ENCODE measurements around the gene S100A11.
A peak's percentile ranks its signal among the peaks of the same experiment; 100 is the strongest.
"Not testable (repeated sequence)": the region's sequence is repeated elsewhere in the genome, so short reads cannot be mapped to it uniquely, and the experiment has no call there.

S100A11 gene

DNA sequence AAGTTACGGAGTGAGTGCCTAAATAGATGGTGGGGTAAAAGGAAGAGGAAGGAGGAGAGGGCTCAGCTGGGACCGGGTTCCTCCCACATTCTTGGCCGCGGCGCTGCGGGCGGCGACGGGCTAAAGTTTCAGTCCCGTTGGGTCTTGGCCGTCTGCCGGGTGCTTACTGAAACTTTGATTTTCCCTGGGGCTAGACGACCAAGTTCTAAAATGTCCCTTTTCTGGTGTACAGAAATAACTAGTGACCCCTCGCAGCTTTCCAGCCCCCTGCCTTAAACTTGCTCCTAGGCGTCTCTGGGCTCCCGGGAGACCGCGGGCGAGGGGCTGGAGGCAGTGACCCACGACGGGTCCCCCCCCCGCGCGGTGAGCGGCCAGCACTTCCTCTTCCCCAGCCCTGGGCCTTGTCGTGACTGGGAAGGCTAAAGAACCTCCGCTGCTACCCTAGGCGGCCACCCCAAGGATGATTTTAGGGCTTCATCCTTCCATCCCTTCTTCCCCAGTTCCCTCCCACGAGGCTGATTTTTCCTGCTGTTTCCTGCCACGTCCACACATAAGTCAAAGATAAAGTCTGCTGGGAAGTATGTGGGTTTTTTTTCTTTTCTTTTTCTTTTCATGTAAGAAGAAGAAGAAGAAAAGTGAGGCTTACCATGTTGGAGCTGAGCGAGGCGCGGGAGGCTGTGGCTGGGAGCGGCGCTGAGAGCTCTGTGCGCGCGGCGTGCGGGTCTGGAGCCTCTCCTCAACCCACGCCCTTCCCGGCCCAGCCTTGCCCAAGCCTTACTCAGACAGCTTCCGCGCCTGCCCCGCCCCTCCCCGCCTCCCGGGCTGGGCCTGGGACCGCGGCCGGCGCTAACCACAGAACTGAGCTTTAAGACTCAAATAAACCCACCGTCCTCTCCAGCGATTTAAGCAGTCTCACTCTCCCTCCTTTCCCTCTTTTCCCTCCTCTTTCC, at the start of gene S100A11:
S100A11 (minus strand) TSS at position 738 of the 950 bp plus-strand sequence; CDS start at position 649, 89 bp downstream.
- no peak for DNase-seq (ENCODE audit: low read depth, low spot score)

DNA sequence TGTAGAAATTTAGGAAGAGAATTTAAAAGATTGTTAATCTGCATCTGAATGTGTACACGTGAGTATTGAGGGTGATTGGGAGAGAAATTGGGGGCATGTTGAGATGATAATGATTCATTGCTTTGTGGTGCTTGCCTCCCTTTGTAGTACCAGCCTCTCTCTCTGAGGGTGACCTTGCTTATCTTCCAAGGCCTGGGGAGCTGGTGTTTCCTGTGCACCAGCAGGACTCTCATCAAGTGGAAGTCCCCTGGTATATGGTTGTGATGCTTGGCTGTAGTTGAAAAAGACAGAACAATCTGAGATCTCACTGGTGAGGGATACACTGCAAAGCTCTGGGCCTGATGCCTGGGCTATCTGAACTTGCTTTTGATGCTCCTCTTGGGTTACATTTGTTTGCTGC, 48.0 kb upstream of the S100A11 start:
- no peak for DNase-seq (ENCODE audit: low read depth, low spot score)

DNA sequence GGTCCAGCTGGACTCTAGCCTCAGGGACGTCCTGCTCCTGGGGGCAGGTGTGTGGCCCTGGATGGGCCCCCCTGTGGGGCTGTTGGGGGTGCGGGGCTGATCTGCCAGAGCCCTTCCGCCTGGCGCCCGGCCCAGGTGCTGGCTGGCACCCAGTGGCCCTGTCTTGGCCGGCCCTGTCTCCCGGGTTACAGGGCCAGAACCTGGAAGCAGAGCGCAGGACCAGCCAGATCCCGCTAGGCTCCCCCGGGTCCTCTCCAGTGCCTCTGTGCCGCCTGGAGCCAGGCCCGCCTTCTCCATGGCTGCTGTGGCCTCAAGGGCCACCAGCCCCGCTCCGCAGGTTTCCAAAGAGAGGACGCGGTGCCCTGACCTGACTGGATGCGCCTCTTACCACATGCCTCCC, 44.2 kb upstream of the S100A11 start:
- DNase-seq (ENCODE audit: low read depth, low spot score) = not testable (repeated sequence)

DNA sequence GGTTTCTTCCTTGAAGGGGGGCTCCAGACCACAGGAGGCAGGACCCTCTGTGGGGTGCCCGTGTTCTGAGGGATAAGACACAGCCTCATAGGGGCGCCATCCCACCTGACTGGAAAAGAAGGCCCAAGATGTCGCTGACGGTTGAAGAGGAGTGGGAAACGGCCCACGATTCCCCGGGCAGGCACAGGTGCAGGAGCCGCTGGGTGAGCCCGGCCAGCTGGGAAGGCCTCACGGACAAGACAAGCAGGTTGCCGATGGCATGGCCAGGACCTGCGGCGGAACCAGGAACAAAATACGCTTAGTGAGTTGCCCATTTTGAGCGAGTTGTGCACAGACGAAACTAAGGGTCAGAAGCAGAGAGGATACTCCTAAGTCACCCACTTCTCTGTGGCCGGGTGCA, 43.7 kb upstream of the S100A11 start:
- not testable (repeated sequence) for DNase-seq (ENCODE audit: low read depth, low spot score)

DNA sequence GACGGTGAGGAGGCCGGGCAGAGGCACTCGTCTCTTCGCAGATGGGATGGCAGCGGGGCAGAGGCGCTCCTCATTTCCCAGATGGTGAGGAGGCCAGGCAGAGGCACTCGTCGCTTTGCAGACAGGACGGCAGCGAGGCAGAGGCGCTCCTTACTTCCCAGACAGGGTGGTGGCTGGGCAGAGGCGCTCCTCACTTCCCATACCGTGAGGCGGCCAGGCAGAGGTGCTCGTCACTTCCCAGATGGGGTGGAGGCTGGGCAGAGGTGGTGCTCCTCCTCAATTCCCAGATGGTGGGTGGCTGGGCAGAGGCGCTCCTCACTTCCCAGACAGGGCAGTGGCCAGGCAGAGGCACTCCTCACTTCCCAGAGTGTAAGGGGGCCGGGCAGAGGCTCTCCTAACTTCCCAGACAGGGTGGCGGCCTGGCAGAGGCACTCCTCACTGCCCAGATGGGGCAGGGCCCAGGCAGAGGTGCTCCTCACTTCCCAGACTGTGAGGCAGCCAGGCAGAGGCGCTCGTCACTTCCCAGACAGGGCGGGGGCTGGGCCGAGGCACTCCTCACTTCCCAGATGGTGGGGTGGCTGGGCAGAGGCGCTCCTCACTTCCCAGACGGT, 42.1 kb upstream of the S100A11 start:
- DNase-seq (ENCODE audit: low read depth, low spot score) = no peak

DNA sequence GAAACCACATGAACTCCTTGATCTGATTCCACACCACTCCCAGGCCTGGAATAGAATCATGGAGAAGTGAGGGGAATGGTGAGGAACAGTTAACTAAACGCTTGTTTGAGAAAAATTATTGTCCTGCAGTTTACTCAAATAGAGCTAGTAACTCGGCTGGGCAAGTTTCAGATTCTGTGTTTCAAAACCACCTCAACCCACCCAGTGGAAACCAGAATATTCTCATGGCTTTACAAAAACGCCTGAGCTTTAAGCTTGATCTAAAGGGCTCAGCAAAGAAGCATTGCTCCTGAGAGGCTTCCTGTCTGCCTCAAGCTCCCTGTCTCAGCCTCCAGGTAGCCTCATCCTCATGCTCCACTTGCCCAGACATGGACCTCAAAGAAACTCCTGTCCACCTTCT, 35.5 kb upstream of the S100A11 start:
- DNase-seq (ENCODE audit: low read depth, low spot score) = no peak

DNA sequence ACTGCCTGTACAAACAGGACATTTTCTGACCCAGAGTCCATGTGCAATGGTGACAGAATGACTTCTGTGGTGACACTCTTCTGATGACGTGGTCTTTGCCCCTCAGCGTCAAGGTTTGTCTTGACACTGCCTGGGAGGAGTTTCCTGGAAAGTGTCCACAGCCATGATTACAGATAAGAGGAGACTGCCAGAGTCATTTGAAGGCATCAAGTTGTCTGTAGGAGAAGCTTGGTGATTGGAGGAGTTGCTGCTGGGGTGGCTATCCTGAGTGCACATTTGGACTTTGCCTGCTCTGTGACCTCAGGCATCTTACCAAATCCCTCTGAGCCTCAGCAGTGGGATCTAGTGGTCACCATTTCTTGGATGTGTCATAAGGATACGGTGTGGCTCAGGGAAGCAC, 34.3 kb upstream of the S100A11 start:
- no peak for DNase-seq (ENCODE audit: low read depth, low spot score)

DNA sequence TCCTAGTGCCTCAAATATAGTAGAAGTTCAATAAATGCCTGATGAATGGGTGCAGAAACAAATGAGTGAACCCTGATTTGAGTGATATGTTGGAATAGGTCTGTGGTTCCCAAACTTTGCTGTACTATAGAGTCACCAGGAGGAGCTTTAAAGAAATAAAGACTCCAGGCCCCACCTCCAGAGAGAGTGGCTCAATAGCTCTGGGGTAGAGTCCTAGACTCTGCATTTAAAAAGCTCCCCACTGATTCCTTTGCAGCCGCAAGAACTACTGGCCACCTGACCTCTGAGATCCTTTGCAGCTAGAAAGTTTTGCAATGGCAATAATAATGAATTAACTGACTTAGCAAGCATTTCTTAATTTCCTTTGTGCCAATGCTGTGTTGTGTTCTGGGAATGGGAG, 31.1 kb upstream of the S100A11 start:
- DNase-seq (ENCODE audit: low read depth, low spot score) = no peak

DNA sequence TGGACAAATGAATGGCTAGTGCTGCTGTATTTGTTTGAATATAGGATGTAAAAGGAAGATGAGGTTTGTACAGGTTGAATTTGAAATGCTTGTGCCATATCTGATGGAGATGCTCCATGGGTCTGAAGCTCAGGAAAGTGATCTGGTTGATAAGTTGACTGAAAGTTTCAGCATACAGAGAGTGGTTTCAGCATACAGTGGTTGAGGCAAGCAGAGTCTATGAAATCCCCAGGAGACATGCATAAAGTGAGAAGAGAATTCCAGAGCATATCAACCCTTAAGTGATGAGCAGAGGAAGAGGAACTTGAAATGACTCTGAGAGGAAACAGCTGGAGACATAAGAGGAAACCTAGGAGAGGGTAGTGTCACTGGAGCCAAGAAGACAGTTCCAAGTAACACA, 30.3 kb upstream of the S100A11 start:
- no peak for DNase-seq (ENCODE audit: low read depth, low spot score)

DNA sequence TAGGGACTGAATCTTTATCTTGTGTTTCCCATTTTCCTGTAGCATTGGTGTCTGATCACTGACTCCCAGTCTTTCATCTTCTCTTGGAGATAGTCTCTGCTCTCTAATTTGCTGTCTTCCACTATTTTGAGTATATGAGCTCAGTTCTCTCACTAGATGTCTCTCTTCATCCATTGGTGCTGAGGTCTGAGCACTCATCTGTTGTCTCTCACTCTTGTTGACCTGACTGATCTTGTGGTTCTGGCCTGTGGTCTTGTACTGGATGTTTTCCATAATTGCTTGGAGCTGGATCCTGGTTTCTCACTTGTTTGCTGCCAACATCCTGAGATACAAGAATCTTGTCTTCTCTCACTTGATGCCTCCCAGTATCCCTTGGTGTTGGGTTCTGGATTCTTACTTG, 25.1 kb upstream of the S100A11 start:
- DNase-seq (ENCODE audit: low read depth, low spot score) = no peak

DNA sequence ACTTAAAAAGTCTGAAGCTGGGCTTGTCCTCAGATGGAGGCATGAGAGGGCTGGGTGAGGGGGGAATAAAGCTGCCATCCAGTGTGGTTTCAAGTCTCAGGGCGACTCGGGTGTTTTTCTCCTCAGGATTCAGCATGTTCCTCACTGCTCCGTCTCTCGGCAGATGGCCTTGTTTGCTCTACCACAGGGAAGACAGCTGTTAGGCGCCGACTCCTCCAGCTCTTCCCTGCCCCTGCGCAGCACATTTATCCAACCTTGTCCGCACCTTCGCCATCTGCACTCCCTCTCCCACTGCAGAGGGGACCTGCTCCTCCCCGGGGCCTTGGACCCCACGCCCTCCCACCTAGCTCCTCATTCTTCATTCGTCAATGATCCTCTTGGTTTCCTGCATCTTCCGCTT, 16.6 kb upstream of the S100A11 start:
- no peak for DNase-seq (ENCODE audit: low read depth, low spot score)

DNA sequence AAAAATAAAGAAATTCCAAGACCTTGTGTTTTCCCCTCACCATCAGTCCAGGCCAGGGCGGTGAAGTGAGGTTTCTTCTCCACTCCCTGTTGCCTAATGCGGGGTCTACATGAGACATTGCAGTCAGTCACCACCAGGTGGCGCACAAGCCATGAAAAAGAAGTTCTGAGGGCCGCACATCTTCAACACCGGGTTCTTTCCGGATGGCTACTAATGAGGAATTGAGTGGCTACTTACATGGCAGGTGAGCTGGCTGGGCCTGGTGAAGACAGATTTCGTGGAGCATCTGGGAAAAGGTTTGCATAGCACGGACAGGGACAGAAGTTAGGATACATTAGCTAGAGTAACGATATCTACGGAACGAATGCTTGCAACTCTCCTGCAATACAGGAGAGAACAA, 15.8 kb upstream of the S100A11 start:
- peak; percentile 75 for DNase-seq (ENCODE audit: low read depth, low spot score)

DNA sequence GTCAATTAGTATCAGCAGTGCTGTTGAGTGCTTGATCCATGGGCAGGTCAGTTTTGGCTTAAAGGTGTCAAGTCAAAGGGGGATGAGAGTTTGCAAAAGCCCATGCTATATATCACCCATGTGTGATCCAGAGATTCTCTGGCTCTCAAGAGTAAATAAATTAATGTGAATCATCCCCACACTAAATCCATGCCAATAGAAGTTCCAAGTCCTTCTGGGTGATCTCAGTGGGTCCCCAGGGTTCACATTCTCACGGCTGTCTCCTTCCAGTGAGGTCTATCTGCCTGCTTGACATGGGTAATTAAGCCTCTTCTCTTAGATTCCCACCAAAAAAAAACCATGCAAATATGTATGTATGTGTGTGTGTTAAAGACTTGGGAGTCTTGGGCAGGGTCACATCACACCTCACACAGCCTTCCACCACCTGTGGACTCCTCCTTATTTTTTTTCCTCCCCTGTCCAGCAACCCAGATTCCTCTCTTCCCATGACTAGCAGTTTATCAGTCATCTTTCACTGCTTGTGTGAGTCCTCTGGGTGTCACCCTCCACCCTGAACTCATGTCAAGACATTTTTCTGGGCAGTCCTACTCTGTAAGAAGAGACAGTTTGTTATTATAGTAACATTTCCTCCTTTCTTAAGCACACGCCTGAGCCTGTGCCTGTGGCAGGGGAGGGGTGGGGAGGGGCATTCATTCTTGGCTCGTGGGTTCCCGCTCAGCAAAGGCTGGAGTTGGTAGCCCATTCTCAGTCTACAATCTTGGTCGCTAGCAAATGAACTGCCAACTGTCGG, 14.3 kb upstream of the S100A11 start:
- no peak for DNase-seq (ENCODE audit: low read depth, low spot score)

DNA sequence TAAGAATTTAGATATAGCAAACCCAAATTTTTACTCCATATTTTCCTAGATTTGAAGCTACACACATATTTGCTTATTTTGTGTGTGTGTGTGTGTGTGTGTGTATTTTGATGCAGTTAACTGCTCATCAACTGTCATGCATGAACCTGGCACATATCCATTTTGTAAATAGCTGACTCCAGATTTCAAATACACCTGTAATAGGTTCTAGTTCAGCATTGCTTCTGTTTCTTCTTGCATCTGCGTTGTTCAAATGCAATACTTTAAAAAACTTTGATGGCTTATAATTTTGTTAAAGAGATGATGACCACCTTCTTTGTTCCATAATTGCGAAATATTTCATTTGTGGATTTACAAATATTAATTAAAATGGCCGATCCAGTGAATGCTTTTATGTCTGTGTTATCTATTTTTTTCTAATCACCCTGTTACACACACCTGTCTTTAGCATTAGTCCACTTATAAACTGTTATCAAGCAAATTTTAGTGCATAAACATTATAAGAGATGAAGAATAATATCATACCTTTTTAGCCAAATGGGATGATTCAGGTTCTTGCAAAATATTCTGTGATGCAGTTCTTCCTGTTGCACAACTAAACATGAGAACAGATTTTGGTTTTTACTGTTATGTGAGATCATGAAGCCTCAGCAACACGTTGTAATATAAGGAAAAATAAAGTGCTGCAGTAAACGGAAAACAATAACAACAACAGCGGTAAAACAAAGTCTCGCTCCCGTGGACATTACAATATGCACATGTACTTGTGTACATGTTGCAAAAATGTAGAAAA, 12.7 kb upstream of the S100A11 start:
- no peak for DNase-seq (ENCODE audit: low read depth, low spot score)

DNA sequence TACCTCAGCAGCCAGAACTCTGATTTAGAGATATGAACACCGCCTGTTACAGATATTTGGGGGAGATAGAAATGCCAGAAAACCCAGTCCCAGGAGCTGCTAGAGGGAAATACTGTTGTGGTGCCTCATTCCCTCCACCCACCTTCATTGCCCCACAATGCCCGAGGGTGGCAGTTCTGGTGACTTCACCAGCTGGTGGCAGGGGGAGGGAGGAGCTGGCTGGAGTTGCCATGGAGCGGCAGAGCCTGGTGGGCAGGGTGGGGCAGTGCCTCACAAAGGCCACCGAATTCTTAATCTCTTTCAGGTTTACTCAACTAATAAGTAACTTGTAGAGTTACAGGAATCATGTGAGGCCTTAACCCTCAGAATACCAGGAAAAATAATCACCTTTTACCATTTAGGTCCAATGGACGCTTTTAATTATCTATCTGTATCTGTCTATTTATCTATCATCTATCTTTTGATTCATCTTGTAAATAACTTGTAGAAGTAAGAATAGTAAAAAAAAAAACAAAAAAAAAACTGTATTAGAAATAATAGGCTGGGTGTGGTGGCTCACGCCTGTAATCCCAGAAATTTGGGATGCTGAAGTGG, 11.7 kb upstream of the S100A11 start:
- no peak for DNase-seq (ENCODE audit: low read depth, low spot score)

DNA sequence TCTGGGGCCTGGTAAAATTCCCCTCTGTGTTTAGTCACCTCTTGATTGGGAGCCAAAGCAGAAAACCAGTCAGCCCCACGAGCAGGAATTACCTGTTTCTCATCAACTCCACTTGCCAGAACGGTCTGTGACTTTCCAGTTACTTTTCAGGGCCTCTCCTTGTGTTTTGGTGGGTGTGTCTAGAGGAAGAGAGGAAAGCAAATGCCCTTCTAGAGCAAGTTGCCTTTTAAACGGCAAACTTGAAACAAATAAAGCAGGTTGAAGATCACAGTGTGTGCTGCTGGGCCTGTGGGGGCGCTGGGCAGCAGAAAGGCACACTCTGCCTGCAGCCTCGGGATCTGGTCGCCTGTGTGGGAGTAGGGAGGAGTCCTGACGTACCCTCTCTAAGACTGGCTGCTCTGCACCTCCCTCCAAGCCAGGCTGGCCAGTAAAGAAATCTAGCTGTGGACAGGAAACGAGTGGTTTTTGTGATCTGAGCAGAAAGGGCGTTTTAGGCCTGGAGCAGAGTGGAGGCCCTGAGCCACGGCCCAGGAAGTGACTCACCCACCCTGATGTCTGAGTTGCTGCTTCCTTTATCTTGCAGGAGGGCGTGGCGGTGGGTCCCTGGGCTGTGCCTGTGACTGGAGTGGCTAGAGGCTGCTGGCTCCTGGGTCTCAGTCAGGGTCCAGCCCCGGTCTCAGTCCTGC, 11.1 kb upstream of the S100A11 start:
- peak; percentile 64 for DNase-seq (ENCODE audit: low read depth, low spot score)

DNA sequence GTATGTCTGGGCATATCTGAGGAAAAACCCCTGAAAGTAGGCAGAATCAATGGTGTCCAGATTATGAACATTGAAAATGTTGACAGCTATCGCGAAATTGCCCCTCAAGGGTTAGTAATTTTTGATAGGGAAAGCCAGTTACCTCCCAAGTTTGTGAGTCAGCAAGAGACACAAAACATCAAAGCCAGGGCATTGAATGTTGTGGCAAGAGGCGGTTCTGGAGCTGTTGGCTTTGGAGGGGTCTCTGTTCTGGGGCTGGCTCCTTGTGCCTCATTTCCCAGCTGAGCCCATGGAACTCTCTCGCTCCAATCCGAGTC, 10.6 kb upstream of the S100A11 start:
- no peak for DNase-seq (ENCODE audit: low read depth, low spot score)

DNA sequence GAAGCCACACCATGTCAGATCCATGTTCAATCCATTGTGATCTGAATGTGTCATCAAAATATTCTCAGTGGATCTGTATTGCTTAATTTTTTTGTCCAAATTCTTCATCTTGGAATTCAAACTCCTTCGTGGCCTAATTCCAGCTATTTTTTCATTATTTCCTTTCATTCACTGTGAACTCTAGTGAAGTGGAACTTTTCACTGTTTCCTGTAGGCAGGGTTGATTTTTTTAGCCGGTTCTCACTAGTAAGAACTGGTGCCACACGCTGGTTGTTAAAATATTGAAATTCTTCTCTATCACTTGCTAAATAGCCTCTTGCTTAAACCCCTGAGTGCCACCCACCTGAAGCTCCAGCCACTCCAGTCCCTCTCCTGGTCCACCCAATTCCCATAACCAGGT, 7.6 kb upstream of the S100A11 start:
- DNase-seq (ENCODE audit: low read depth, low spot score) = no peak

DNA sequence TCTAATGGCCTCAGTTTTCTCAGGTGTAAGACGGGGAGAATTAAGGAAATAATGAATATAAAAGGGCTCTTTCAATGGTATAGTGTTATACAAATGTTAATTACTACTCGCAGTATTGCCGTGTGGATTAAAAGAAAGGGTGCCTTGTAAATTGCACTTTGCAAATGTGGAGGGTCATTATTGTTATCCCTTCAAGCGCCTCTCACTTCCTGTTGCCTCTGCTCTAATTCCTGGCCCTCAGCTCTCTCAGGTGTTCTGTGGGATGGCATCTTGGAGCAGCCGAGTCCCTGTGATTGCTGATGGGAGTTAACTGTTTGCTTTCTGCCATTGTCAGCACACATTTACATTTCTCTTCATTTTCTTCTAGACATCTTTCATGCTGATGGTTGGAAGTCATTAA, 7.1 kb upstream of the S100A11 start:
- no peak for DNase-seq (ENCODE audit: low read depth, low spot score)

DNA sequence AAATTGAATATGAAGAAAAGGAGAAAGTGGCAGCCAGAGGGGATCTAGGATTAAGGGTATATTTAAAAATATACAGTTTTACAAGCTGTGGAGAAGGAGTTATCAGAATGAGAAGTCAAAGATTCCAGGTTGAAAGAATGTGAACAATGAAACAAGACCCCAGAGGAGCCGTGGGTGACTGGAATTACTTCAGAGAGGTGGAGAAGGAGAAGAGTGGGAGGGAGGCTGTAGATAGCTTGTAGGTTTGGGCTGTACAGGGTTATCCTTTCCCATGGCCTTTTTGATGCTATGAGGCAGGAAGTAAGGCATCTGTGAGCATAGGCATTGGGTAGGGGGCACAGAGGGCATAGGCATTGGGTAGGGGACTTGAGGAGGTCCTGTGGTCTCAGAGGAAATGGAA, 5.2 kb upstream of the S100A11 start:
- DNase-seq (ENCODE audit: low read depth, low spot score) = no peak

DNA sequence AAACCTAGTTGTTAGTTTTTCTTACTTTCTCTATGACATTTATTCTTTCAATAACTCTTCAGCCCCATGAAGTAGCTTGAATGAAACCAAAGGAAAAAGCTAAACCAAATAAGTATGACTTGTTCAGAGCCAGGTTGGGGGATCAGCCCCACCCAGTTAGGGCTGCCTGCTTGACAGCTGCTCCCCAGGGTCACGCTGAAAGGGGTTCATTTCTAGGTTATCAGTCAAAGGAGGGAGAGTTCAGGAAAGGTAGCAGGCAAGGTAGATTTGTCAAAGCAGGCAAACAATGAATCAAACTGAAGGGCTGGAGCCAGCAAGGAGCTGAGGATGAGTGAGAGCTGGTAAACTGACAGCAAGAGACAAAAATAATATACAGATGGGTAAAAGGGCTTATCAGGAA, 3.1 kb upstream of the S100A11 start:
- DNase-seq (ENCODE audit: low read depth, low spot score) = no peak
